GM19240 (cell line): Measurements from ENCODE around the gene ATOSB.

Source experiments
- DNase-seq: peaks from one replicate; pipeline ENCODE4 v3.0.0; 2011; ENCODE audit warnings: low spot score; ENCODE audit not compliant: insufficient read length

The ATOSB gene

DNA sequence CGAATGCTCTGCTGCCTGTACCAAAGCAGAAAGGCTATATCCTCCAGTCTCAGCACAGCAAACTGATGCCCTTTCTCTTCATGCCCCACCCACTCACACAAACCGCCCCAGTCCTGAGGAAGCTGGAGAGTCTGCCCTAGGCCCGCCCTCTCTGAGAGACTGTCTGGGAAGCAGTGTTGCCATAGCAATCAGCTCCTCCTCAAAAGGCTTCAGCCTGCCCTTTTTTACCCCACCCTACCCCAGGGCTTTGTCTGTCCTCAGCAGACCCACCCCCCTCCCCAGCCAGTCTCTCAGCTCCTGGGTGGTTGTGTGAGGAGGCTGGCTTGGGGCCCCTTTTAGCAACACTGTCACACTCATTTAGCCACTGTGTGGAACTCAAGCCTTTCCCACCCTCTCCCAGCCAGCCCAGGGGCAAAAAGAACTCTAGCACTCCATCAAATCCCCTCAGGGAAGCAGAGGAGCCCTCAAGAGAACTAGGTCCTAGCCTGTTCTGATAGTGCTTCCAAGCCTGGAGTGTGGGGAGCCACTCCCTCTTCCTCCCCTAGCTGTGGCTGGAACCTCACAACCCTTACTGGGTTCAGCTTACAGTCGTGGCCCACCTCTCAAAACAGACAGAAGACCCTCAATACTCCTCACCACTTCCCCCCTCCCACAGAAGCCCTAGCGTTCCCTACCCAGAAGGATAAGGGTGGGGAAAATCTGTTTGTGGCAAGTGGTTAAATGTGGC is 1.4 kb downstream of the ATOSB start:
- DNase-seq = no peak

DNA sequence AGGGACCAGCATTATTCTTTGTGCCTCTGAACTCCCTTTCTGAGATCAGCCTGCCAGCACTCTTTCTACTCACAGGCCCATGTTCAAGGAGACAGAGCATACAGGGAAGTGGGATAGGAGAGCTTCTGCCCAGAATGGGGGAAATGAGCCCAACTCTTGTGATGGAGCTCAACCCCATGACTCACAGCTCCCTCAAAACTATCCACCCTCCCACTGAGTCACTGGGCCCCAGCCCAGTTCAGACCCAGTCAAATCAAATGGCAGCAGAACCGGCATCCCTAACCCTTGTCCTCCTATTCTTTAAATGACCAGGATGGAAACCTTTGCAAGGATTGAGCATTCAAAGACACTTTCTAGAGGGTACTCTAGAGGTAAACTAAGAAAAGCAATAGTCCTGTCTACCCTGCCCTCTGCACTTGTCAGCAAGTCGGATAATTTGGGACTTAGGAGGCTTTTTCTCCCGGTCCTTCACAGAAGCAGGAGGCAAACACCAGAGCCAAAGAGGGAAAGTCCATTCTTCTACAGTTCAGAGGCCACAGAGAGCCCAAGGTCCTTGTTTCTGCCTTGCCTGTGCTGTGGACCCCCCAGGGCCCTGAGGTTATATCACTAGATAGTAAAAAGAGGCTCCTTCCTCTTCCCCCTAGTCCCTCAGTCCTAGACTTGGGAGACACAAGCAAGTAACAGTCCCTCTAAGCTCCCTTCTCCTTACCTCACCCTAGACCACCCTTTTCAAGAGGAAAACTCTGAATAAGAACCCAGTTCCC is 3.2 kb downstream of the ATOSB start:
- no peak for DNase-seq

DNA sequence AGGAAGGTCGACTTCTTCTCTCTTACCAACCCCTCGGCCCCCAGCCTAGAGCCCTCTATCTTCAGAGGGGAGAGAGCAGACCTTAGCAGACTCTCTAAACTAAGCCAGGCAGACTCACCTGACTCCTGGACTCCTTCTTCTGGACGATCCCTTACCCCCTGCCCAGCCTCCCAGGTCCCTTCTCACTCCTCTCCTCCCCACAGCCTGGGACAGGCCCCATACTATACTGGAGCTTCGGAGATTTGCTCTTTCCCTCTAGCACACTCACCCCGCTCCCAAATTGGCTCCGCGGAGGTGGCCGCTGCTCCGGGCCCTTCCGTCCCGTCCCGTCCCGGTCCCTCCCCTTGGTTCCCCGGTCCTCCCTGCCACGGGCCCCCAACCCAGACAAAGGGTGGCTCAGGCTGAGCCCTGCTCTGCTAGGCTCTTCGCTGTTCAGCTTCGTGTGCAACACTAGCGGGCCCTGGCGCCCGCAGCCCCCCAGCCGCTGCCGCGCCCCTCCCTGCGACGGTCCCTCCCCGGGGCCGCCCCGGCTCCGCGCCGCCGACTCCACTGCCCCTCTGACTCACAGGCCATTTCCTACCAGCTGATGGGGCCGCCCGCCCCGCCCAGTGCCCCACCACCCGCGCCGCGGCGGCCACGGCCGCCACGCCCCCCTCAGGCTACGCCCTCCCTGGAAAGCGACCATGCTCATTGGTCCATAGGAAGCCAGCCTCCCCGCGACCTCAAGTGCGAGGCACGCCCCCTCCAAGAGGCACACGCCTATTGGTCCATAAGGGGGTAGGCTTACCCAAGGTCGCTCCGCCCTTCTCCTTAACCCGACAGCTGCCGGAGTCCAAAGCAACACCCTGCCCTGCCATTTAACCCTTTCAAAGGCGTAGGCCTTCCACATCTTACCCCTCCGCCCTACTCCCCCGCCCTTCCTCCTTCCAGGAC is 4.4 kb downstream of the ATOSB start:
- DNase-seq = peak; percentile 80

DNA sequence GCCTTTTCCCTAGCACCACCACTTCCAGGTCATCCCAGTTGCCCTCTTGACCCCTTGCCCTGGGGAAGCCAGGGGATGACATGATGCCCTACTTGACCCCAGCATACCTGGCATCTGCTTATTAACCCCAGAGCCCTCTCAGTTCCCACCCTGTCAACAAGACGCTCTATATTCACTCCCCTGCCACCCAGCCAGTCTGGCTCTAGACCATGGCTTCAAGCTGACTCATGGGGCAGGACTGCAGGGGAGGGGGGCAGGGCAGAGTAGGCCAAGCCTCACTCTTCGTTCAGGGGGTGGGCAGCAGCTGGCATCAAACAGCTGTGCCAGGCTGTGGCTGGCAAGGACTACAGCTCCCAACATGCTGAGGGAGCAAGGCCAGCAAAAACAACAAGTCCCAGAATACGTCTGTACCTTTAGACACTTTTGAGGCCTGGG is 5.3 kb downstream of the ATOSB start:
- DNase-seq = no peak

DNA sequence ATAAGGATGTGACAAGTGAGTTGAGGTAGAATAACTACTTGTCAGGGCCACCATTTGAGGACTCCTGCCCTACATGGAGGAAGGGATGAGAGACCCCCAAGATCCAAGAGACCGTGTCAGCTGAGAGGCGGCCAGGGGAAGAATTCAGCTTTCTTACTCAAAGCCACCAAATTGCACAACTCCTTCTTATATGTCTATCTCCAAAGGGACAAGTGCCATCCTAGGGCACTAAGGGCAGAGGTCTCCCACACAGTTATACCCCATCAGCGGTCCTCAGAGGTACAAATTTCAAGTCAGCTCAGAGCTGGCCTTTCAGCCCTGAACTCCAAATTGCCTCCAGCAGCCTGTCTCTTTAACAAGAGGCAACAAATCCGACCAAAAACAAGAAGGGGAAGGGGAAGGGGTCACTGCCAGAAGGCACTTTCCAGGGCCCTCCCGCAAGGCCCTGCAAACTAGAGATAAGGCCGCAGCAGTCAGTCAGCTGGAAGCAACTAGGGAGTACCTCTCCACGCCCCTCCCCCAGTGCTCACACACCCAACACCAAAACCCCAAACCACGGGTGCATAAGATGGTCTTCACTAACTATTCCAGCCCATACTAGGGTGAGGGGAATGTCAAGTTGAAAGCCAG is 6.6 kb downstream of the ATOSB start:
- DNase-seq = no peak

DNA sequence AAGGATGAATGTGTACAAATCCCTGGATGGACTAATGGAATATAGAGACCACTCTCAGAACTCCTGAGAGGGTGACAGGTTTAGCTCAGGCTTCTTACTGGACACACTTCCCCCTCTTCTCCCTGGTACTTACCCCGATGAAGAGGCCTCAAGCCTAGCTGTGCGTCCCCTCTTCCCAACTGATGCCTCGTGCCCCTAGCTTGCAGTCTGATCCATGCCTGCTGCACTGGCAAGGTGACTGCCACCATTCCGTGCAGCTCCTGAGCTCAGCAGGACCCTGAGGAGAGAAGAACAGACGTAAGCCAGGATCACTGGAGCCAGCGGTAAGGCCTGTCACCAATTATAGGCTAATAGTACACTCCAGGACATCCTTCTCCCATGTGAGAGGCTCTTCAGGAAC is 7.2 kb downstream of the ATOSB start:
- no peak for DNase-seq

DNA sequence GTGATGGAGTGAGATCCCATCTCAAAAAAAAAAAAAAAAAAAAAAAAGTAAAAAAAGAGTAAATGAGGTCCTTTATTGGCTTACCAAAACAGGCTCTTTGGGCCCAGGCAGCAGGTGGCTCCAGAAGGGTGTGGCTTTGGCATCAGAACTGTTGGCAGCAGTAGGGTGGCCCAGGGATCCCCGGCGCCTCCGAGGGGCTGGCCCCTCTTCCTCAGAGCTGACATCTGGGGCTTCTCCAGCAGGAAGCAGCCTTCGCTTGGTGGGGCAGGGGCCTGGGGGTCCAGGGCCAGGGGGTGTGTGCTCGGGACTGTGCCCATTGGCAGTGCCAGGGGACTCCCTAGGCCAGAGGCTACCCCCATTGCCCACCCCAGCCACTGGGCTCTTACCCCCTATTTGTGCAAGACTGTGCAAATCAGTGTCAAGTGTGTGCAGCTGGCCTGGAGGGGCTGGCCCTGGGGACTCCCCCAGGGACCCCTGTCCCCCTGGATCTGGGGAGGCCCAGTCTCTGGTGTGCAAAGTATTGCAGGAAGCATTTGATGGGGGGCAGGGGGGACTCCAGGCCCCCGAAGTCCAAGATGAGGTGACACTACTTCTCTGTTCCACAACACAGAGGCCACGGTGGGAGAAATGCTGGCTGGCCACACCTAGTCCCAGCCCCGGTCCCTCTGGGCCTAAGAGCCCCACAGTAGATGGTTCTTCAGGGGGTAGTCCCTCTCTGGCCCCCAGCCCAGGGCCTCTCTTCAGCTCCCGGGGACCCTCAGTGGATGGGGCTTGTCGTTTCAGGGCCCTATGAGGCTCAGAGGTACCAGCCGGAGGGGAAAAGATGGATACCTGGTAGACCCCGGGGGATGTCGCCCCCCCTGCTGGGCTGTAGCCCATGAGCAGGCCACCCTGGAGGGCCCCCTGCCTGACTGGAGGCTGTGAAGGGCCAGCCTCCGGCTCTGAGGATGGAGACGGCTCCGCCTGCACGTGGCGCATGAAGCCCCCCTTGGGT is 8.1 kb downstream of the ATOSB start:
- no peak for DNase-seq

DNA sequence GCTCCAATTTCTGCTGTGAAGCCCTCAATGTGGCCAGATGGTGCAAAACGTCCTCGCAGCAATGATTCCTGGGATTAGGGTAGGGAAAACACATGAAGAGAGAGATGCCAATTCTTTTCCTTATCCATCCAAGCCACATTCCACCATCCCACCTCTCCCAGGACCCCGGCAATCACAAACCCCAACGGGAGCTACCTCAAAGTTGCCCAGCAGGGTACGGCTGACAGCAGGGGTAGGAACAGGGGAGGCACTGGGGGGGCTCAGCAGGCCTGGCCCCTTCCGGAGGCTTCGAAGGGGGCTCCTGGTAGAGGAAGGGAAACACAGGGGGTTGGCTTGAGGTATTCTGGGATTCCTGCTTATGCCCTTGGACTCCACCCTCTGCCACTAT is 9.3 kb downstream of the ATOSB start:
- DNase-seq = no peak

DNA sequence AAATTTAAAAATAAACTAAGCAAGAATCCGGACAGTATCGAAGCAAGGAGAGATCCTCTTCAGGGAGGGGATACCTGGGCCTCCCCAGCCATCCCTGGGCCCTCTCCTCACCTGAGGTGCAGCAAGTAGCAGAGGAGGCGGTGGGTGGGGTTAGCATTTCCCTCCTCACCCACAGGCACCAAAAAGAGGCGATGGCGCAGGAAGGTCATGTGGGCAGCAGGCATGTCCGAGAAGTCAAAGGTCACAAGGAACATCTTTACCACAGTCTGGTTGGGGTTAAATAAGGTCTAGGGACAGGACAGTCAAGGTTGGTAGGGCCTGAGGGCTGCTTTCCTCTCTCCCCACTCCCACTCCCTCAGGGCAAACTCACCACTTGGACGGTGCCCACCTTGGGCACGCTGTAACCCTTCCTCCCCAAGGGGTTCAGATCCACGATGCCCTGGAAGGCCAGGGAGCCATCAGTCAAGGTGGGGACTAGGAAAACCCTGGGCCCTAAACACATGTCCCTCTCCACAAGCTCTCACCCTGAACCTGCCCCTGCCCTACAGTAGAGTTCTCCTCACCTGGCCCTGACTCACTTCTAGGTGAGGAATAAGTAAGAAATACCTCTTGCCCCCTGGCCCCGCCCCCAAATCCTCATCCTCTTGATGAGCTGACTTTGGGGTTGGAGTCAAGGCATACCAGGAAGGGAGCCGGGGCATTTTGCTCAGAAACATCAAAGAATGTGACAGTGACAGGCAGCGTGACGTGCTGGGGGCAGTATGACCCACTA is 9.9 kb downstream of the ATOSB start:
- DNase-seq = no peak

DNA sequence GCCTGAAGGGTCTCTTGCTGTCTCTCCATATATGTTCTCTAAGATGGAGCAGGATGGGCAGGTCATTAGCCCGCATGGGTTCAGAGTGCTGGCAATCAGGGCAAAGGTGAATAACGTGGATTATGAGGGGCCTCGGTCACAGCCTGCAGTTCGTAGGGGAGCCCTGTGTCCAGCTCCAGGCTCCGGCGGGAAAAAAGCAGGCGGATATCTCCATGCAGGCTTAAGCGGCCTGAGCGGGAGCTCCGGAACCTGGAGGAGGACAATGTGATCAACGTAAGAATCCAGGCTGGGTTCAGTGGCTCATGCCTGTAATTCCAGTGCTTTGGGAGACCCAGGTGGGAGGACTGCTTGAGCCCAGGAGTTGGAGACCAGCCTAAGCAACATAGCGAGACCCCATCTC is 10.5 kb downstream of the ATOSB start:
- DNase-seq = no peak

DNA sequence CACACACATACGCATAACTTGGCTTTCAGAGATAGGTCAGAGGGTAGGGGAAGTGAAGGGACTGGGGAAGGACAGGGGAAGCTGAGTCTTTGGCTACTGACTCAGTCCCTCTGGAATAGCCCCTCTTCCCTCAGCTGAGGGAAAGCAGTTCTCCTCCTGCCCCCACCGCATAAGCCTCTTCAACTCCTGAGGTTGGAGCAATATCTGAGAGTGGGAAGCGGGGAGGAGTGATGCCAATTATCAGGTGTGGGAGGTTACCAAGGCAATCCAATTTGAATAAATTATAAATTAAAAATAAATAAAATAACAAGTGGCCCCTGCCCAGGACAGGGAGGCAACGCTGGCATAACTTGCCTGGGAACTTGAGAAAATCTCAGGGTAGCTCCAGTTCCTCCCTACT is 11.1 kb downstream of the ATOSB start:
- DNase-seq = no peak

DNA sequence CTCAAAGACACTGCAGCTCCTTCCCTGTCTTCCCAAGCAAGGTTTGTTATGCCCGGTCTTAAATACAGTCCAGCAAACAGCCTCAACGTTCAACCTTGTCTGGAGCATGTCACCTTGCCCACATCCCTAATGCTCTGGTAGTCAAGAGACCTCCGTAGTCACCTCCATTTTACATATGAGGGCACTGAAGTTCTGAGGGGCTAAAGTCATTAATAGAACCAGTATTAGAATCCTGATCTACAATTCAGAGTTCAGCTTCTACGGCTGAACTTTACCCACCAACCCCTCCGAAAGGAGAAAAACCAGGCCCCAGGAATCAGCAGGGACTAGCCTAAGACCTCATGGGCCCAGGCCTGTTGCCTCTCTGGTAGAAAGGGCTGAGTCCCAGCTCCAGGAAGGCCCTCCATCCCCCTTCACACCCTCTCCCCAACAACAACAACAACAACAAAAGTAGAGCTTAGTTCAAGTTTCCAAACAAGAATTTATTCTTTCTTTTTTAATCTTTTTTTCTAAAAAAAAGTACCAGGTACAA is 11.9 kb downstream of the ATOSB start:
- DNase-seq = no peak

DNA sequence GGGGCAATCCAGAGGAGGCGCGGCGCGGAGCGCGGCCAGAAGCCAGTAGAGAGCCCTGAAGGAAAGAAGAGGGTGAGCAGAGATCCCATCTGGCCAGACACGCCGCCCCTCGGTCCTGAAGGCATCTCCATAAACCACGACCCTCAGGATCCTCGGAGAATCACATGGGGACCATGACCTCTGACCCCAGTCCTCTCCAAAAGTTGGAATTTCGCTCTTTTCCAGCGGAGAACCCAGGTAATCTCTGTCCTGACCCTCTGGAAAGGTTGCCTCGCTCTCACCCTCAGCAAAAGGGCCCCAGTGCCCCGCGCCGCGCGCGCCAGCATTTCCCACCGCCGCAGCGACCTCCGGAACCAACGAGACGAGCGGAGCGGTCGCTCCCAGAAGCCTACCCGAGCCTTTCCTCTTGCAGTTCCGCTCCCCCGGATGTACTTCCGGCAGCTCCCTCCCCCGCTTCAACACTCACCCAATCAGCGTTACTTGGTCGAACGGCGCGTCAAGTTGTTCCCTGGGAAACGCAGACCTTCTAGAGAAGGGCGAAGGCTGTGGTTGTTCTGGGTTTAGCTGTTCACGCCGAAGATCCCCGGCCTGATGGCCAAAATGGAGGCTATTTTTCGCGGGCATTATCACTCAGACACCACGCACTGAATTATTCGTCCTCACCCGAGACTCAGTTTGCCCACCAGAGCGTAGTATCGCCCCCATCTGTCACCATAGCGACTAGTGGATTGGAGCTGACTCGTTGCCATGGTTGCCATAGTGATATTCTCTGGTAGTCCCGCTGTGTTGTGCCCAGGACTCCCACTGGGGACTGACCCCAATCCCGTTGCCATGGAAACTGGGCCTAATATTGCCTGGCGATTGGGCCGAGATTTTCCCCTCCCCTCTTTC is 12.6 kb downstream of the ATOSB start, which contains the start of gene STOML2:
Gene STOML2 (minus strand): TSS at position 363 of the 891 bp plus-strand sequence. CDS start 37 bp downstream, at position 326.
- peak; percentile 93 for DNase-seq

DNA sequence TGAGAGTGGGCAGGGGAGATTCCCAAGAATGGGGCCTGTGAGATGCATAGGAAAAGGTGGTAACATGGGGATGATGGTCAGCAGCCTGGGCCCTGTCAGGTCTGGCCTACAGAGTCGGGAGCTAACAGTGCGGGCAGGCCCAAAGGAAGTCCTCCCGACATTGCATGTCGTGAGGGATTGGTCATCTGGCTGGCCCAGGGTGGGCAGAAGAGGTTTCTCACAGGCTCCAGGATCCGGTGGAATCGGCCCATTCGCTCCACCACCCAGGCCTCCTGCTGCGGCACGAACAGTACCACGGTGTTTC is 13.2 kb downstream of the ATOSB start:
- no peak for DNase-seq

DNA sequence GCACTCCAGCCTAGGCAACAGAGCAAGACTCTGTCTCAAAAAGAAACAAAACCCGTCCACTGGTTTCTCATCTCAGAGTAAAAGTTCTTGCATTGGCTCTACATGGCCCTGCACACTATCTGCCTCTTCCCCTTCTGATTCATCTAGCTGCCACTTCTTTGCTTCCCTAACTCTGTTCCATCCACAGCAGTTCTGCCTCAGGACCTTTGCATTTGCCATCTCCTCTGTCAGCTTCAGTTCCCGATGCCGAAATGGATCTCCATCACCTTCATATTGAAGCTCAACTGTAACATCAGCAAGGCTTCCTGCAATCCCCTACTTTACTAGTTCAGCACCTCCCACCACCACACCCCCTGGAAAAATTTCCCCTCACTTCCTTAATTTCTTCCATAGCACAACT is 18.1 kb downstream of the ATOSB start:
- DNase-seq = no peak

DNA sequence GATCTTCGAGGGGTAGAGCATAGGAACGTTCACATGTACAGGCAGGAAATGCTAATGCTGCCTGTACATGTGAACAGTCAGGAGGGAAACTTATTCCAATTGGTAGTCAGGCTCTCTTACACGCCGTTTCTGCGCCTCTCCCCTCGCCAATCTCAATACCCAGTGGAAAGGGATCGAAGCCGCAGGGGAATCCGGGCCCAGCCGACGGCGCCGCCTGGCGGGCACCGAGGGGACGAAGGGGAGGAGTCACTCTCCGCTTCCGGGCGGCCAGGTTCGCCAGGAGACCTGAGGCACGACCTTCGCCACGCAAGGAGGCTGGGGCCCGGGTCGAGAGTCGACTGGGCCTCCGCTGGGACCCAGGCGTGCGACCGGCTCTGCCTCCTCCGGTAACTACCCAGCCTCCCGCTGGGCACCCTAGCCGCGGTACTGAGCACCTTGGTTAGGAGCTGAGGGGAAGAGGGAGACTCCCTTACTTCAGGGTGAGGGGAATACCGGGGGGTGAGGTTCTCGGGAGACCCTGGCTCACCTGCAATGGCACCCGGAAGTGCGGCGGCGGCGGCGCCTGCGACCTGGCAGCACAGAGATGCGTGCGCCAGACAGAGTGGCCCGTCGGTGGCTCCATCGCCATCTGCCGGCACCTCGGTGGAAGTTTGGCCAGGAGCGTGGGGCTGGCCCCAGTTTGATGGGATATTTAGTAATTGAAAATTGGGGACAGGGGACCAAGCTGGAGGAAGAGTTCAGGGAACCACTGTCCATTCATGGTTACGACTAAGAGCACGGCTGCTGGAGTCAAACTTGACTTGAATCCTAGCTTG is 19.4 kb downstream of the ATOSB start, which contains the start of gene PIGO:
Gene PIGO (minus strand): TSS at position 557 of the 815 bp plus-strand sequence. CDS start 1,026 bp downstream, outside the sequence.
- peak; percentile 76 for DNase-seq

DNA sequence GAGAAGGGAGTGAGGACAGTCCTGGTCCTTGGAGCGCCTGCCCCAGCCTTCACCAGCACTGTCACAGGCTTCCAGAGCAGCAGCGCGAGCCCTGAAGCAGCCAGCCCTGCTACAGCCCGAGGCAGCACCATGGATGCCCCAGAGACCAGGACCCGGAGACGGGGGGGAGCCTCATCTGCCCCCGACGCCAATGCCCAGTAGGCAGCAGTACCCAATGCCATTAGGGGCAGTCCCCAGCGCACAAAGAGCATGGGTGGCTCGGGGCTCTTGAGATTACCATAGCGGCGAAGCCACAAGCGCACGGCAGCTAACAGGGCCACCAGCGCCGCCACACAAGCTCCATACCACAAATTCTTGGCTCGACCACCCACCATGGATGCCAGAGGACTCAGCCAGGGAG is 24.1 kb downstream of the ATOSB start:
- DNase-seq = no peak
